Stimulated activated CD4-positive, alpha-beta T cell treated with anti-CD3 and anti-CD28 coated beads, Interleukin-4, amount 100 ng/mL, for 1 hour (primary cell): ENCODE results near the gene CLIP1.

Experiments
- DNase-seq: peaks from one replicate; pipeline ENCODE4 v3.0.0-alpha.2; 2020

CLIP1 gene

GRCh38 chr12:122354958-122355641, 67.4 kb downstream of the CLIP1 start:
- DNase-seq = no peak

- DNase-seq = no peak
Observed at GRCh38 chr12:122352394-122352793, 70.1 kb downstream of the CLIP1 start.

GRCh38 chr12:122350141-122350848, 72.2 kb downstream of the CLIP1 start:
- DNase-seq = no peak

- no peak for DNase-seq
Observed at GRCh38 chr12:122349078-122349477, 73.4 kb downstream of the CLIP1 start.

- DNase-seq = no peak
Observed at GRCh38 chr12:122348505-122348904, 74.0 kb downstream of the CLIP1 start.

GRCh38 chr12:122346054-122346453, 76.4 kb downstream of the CLIP1 start:
- no peak for DNase-seq

- no peak for DNase-seq
Observed at GRCh38 chr12:122345042-122345441, 77.4 kb downstream of the CLIP1 start.

GRCh38 chr12:122336015-122336946, 86.2 kb downstream of the CLIP1 start:
- peak; percentile 54 for DNase-seq

GRCh38 chr12:122333142-122334087, 89.1 kb downstream of the CLIP1 start:
- no peak for DNase-seq

GRCh38 chr12:122327494-122328385, 94.7 kb downstream of the CLIP1 start:
- no peak for DNase-seq

GRCh38 chr12:122327014-122327413, 95.5 kb downstream of the CLIP1 start:
- no peak for DNase-seq

- DNase-seq = no peak
Observed at GRCh38 chr12:122326586-122326985, 95.9 kb downstream of the CLIP1 start.

GRCh38 chr12:122323311-122324019, 99.0 kb downstream of the CLIP1 start:
- DNase-seq = no peak

- no peak for DNase-seq
Observed at GRCh38 chr12:122322501-122322900, 100.0 kb downstream of the CLIP1 start.

GRCh38 chr12:122318607-122319605, 103.6 kb downstream of the CLIP1 start:
- no peak for DNase-seq

GRCh38 chr12:122312926-122313325, 109.5 kb downstream of the CLIP1 start:
- DNase-seq = no peak

GRCh38 chr12:122311696-122312095, 110.8 kb downstream of the CLIP1 start:
- DNase-seq = no peak

GRCh38 chr12:122310626-122311333, 111.7 kb downstream of the CLIP1 start:
- no peak for DNase-seq
